8988T (cell line): ENCODE measurements around the gene NPB.

Source experiments
- DNase-seq: peaks from one replicate; pipeline ENCODE4 v3.0.0; 2011

Gene NPB

GRCh38 chr17:81927653-81928543 lies 25.9 kb downstream of the NPB start, which contains the start of gene MAFG:
Gene MAFG, minus strand, starts transcription at chr17:81927735. Its CDS starts 4,550 bp downstream, at chr17:81923185.
- DNase-seq, result peak; percentile 96

DNA sequence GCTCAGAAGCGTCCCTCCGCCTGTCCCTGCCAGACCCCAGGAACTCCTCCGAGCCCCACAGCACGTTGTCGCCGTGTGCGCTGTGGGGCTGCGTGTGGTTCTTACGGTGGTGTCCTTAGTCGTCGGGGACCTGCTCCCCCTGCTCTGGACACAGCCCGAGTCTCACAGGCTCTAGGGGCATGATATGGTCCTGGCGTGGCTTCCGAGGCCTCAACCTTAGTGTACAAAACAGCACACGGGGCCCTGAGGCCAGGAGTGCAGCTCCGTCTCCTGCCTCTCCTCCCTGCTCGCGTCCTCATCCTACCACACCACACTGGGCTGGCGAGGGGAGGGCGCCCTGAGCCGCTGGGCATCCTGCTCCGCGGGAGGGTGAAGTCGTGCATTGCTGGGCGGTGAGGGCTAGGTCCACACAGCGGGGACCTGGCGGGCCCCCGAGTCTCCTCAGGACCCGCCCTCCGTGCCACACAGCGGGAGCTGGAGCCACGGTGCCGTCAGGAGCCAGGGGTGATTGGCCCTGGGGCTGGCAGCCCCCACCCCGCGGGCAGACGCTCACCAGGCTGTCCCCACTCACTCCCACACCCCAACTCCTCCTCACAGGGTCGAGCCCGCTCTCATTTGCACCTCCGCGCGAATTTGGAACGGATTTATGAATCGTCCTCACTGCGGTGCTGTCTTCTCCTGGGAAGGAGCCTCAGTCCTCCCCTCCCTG lies 26.7 kb downstream of the NPB start:
- no peak for DNase-seq

DNA sequence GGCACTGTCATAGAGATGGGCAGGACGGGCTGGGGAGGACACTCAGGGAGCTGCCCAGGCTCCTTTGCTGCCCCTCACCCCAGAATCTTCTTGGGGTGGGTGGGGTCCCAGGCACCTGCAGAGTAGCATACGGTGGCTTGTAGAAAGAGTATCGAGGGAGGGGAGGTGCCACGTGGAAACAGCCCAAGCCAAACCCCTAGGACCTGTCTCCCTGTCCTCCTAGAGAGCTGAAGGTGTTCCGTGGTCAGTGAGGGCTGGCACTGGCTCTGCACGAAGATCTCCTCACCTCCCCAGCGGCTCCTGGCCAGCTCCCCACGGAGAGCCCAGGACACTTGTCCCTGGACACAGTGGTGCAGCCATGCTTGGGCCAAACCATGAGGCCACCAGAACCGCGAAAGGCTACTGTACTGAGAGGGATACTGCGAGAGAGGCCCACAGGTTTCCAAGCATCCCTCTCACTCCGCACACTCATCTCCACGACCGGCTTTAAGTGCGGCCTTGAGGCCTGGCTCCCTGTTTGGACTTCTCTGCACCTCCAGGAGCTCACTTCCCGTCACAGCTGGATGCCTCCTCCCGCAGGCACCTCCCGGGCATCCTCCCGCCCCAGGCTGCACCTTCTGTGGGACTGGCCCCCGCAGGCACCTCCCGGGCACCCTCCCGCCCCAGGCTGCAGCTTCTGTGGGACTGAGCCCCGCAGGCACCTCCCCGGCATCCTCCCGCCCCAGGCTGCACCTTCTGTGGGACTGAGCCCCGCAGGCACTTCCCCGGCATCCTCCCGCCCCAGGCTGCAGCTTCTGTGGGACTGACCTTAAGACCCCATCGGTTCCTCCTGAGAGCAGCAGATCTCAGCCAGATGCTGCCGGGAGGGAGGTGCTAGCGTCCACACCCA lies 27.5 kb downstream of the NPB start:
- no peak for DNase-seq

DNA sequence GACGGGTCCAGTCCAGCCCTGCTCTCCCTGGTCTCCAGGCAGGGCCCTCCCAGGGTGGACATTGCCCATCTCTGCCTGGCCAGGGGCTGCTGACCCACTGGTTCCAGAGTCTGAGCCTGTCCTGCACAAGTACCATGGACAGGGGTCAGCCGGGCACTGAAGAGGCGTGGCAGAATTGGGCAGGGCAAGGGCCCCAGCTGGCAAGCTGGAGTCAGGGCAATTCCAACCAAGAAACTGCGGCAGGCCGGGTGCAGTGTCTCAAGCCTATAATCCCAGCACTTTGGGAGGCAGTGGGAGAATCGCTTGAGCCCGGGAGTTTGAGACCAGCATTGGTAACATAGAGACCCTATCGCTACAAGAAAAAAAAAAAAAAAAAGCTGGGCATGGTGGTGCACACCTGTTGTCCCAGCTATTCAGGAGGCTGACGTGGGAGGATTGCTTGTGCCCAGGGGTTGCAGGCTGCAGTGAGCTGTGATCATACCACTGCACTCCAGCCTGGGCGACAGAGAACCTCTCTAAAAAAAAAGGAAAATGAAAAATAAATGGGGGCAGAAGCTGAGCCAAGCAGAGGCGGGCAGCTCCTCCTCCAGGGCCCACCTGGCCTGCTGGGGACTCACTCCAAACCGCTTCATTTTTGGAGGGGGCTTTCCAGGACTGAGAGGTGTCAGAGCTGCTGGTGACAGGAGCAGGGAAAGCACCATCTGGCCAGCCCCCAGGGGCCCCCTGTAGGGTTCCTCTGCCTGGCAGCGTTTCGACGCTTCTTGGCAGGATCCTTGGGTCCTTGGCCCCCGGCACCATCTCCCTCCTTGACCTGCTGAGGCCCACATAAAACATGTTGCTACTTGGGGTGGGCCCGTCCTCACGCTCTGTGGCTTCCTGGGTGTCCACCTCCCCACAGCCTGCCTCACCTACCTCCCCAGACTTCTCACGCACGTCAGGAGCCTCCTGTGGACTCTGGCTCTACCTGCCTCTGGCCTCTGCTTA lies 28.4 kb downstream of the NPB start:
- no peak for DNase-seq

- no peak for DNase-seq
These were observed 29.1 kb downstream of the NPB start for GRCh38 chr17:81931189-81931556.

GRCh38 chr17:81931557-81932332 lies 29.7 kb downstream of the NPB start:
- no peak for DNase-seq

DNA sequence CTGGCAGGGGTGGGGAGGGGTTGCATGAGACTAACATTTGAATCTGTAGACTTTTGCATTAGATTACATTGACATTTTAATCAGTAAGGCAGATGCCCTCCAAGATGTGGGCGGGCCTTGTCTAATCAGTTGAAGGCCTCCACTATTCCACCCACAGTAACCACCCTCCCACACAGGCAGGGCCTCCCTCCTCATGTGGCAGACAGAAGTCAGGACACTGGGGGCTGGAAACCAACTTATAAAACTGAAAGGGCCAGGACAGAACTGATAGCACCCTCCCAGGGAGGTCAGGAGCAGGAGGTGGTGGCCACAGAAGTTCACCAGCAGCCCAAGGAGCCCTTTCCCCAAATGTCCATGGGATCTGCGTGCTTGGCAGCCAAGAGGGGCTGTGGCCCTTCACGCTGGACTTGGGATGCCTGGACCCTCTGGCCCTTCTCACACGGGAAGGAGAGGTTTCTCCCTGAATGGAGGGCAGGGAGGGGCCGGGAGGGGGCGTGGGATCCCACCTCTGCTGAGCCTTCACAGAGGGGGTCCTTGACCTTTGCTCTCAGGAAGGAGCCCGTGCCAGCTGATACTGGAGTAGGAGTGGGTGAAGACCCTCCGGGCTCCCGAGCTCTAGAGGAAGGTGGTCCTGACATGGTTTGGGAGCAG lies 30.4 kb downstream of the NPB start:
- no peak for DNase-seq

DNA sequence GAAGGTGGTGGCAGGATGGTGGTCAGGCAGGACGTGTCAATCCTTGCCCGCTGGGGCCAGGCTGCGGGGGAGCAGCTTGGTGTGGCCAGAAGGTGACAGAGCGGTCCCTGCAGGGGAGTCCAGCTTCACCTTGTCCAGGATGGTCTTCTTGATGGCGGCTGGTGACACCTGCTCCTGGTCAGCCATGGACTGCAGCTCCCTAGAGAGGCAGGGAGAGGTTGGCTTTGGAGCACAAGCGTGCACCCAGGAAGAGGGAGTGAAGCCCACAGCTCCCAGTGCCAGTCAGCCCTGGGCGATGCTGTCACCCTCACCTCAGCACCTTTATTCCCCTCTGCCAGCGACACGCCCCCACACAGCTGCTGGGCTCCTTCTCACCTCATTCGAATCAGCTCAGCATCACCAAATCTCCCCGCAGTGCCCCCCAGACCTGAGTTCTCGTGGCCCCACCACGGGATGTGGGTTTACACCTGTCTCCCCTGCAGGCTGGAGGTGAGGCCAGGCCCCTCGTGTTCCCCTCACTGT lies 31.2 kb downstream of the NPB start:
- no peak for DNase-seq

DNA sequence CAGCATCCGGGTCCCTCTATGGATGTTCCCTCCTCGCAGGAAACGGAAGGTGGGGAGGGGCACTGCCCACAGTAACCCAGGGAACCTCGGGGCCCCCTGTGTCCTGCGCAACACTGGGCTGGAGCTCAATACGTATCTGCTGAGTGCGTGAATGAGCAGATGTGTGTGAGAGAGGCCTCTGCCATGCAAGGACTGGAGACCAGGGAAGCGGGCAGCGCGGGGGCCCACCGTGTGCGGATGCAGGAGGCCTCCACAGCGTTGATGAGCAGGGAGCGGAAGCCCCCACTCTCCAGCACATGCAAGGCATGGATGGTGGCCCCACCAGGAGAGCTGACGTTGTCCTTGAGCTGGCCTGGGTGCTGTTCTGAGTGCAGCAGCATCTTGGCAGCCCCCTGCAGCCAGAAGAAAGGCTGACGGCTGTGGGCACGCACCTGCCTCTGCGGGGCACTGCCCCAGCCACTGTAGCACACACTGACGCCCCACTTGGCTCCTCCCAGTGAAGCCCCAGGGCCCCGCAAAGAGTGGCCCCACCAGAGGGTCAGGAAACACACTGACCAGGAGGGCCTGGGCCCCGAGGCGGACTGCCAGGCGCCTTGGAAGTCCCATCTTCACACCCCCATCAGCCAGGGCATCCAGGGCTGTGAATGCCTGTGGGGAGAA lies 32.2 kb downstream of the NPB start:
- DNase-seq, result no peak

DNA sequence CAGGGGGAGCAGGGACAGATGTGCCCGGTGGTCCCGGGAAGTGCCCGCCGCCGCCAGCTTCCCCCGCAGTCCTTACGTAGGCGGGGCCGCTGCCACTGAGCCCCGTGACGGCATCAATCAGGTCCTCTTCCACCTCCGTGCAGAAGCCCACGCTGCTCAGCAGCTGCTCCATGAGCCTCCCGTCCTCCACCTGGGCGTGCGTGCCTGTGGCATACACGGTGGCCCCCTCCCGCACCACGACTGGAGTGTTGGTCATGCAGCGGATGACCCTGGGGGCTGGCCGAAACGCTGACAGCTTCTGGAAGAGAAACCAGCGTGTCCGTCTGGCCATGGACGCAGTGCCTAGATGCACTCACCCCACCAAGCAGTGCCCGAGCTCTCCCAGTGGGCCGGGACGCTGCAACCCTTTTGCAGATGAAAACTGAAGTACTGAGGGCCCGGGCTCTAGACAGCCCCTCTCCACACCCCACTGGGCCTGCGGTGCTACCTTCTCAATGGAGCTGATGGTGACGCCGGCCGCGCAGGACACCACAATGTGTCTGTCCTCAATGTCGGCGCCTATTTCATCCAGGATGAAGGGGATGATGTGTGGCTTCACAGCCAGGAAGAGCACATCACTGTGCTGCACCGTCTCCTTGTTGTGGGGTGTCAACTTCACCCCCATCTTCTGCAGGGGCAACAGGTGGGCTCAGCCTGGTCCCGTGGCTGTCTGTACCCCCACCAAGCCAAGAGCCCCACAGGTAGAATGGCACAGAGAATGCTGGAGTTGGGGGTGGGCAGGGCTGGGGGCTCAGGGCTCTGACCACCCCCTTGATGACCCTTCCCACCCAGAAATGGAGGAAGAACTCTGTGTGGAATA lies 33.0 kb downstream of the NPB start:
- DNase-seq, result no peak

- no peak for DNase-seq
These were observed 33.7 kb downstream of the NPB start for GRCh38 chr17:81935709-81936084.

DNA sequence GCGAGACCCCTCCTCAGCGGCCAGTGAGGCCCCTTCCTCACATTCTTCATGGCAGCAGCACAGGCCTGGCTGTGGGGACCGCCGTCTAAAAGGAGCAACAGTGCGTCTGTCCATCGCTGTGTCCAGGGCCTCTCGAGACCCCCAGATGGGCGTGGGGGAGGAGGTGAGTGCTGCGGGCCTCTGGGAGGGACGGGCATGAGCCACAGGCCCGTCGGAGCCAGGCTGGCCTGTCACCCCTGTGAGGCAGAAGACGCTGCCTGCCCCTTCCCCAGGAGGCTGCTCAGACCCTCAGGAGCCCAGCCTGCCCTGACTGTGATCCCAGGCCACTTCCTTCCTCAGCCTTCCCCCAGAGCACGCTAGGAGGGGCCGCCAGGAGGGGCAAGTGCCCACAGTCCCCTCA lies 37.2 kb downstream of the NPB start:
- no peak for DNase-seq

DNA sequence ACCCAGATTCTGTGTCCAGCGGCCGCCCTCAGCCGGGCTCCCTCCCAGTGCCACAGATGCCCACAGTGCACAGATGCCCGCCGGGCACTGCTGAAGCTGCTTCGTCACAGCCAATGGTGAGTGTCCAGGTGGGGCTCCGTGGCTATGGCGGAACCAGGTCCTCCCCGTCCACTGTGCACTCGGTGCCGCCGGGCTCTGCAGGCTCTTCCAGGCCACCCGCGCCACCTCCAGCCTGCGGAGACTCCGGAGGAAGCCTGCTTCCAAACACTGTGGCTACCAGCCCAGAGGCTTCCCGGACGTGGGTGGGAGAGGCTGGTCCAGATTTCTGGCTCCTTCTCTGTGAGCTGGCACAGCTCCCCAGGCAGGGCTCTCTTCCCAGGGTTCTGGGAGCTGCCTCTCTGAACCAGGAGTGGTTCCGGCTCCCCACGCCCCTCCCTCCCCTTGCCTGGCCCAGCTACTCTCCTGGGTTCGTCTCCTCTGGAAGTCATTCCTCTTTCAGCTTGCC lies 37.9 kb downstream of the NPB start:
- DNase-seq, result no peak

DNA sequence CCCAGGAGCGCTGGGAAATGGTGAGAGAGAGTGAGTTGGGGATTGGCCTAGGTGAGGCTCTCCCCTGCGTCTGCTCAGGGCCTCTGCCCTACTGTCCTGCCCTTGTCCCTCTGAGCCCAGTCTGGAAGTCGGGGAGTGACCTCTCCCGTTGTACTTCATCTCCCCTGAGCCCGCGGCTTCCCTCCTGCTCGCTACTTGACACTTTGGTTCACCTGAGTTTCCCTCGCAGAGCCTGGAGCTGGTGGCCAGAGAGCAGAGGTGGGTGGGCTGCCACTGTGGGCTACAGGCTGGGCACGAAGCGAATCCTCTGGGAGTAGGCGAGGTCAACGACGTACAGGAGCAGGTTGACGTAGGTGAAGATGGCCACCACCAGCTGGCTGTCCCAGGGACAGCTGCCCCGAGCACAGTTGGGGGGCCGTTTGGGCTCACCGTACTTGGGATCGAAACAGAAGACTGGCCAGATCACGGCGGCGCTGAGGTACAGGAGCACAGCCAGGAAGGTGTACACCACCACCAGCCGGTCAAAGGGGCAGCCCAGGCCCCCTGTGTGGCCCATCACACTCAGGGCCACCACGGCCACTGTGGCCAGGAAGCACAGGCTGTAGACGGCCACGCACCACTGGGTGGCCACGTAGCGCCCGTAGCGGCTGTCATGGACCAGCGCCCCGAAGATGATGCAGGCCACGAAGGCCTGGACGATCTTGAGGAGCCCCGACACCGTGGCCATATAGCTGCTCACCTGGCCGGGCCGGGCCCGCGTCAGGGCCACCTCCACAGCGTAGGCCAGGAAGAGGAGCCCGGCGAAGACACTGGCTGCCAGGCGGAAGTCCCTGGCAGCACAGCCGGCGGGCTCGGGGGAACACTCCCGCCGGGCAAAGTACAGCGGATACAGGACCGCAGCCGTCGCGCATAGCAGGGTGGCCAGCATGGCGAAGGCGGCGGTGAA lies 38.8 kb downstream of the NPB start:
- no peak for DNase-seq

GRCh38 chr17:81941484-81942166 lies 39.6 kb downstream of the NPB start:
- no peak for DNase-seq

DNA sequence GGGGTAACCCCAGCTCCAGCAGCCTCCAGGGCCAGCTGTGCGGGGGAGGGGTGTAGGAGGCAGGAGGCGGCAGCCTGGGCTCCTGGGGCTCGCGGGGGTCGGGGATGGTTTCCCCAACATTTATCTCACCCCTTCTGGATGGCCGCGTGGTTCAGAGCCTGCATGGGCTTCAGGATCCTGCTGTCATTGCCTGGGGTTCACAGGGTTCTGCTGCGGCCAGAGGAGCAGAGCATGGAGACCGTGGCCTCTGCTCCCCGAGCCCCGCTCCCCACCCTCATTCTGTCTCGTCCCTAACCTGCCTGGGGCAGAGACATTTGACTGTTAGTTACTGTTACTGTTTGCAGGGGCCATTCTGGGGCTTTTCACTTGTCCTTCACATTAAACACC lies 40.1 kb downstream of the NPB start:
- no peak for DNase-seq

- DNase-seq, result no peak
These were observed 42.8 kb downstream of the NPB start for GRCh38 chr17:81944858-81945257.
